C4-2B (cell line): ENCODE data around the gene CCDC121.

ENCODE experiments used
- H3K27ac ChIP-seq: fragments of 450-650 bp; 2 replicates; pipeline ENCODE4 v1.5.1; 2017
- CTCF ChIP-seq: fragments of 450-650 bp; conservative IDR thresholded peaks from 2 replicates; pipeline ENCODE4 v1.5.1; 2017; ENCODE audit warnings: mild to moderate bottlenecking
- ZFX ChIP-seq: fragments of 450-650 bp; IDR thresholded peaks from 2 replicates; pipeline ENCODE4 v1.6.1; 2017

Gene CCDC121

GRCh38 chr2:27628767-27629709 lies at the start of gene CCDC121, which contains the start of gene GPN1:
TSS of gene CCDC121 (minus strand) at chr2:27629012. CDS start at chr2:27627799, 1,213 bp downstream.
TSS of gene GPN1 (plus strand) at chr2:27629050. CDS start at chr2:27629059, 9 bp downstream.
- TF ChIP-seq CTCF: no peak
- TF ChIP-seq ZFX: no peak

GRCh38 chr2:27672723-27673486 lies 44.1 kb upstream of the CCDC121 start:
- H3K27ac ChIP-seq: no peak overlapping the region
- TF ChIP-seq ZFX (no peak), CTCF (no peak)

More at GRCh38 chr2:27628767-27629709, at the start of gene CCDC121, which contains the start of gene GPN1:
- H3K27ac ChIP-seq: peak within 1 kb of the TSS; percentile 88

GRCh38 chr2:27671235-27671634 lies 42.4 kb upstream of the CCDC121 start:
- TF ChIP-seq CTCF (no peak), ZFX (no peak)
- H3K27ac ChIP-seq: no peak overlapping the region

- TF ChIP-seq CTCF: no peak
- TF ChIP-seq ZFX: no peak
- no peak overlapping the region for H3K27ac ChIP-seq
These were observed 38.6 kb upstream of the CCDC121 start for GRCh38 chr2:27667446-27667845.

GRCh38 chr2:27664622-27665363 lies 36.0 kb upstream of the CCDC121 start:
- TF ChIP-seq ZFX: no peak
- TF ChIP-seq CTCF: no peak
- H3K27ac ChIP-seq: peak overlapping the region; percentile 85

GRCh38 chr2:27664154-27664574 lies 35.4 kb upstream of the CCDC121 start:
- H3K27ac ChIP-seq: peak overlapping the region; percentile 85
- no peak for TF ChIP-seq CTCF
- TF ChIP-seq ZFX: no peak
